DOHH2 (cell line): ENCODE results near the gene RRBP1.

Experiments
- EZH2phosphoT487 ChIP-seq: fragments of 200-600 bp; sonication (generic); IDR thresholded peaks from 2 replicates; pipeline ENCODE4 v1.6.1; 2017; ENCODE audit warnings: borderline replicate concordance, mild to moderate bottlenecking, antibody characterized with exemption, low read length, moderate library complexity, mixed read lengths
- TF ChIP-seq, protein P1 (sequence below): fragments of 200-600 bp; sonication (generic); IDR thresholded peaks from one replicate; pipeline ENCODE4 v1.5.1; 2014; ENCODE audit warnings: antibody characterized with exemption, mild to moderate bottlenecking, low read depth, low read length; ENCODE audit not compliant: poor library complexity, severe bottlenecking

DNA sequence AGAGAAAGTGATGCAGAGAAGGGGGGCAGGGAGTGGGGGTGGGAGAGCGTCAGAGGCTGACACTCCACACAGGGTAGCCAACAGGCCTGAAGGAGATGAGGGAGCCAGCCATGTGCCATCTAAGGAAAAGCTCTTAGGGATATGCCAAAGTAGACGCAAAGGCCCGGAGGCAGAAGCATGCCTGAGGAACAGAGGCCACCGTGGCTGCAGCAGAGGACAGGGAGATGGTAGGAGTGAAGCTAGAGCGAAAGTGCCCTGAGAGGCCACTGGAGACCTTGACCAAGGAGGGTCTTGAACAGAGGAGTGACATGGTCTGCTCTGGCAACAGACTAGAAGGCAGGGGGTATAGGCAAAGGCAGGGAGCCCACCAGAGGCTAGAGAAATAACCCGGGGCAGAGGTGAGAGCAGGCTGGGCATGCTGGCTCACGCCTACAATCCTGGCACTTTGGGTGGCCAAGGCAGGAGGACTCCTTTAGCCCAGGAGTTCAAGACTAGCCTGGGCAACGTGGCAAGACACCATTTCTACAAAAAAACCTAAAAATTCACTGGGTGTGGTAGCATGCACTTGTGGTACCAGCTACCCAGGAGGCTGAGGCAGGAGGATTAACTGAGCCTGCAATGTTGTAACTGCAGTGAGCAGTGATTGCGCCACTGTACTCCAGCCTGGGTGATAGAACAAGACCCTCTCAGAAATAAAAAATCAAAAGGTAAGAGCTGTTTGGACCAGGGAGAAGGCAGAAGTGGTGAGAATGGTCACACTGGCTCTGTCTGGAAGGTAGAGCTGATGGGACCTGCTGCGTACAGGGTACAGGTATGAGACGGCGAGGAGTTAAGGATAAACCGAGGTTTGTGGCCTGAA lies 6.3 kb downstream of the RRBP1 start:
- TF ChIP-seq, protein P1, sequence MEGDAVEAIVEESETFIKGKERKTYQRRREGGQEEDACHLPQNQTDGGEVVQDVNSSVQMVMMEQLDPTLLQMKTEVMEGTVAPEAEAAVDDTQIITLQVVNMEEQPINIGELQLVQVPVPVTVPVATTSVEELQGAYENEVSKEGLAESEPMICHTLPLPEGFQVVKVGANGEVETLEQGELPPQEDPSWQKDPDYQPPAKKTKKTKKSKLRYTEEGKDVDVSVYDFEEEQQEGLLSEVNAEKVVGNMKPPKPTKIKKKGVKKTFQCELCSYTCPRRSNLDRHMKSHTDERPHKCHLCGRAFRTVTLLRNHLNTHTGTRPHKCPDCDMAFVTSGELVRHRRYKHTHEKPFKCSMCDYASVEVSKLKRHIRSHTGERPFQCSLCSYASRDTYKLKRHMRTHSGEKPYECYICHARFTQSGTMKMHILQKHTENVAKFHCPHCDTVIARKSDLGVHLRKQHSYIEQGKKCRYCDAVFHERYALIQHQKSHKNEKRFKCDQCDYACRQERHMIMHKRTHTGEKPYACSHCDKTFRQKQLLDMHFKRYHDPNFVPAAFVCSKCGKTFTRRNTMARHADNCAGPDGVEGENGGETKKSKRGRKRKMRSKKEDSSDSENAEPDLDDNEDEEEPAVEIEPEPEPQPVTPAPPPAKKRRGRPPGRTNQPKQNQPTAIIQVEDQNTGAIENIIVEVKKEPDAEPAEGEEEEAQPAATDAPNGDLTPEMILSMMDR: no peak
- TF ChIP-seq EZH2phosphoT487: no peak
